Left ventricle myocardium superior (tissue), 1 donor: ENCODE results near the gene UVSSA. TPM values are rescaled to one million over a fixed set of nuclear protein-coding genes. Genes with fewer than 3 reads are reported as not detected.
A peak's percentile ranks its signal among the peaks of the same experiment; 100 is the strongest.

Experiments
- ATAC-seq: fragments of 200-7000 bp; cut with Tn5 transposase; one replicate; pipeline ENCODE4 v1.9.1; 2020; ENCODE audit warnings: mild to moderate bottlenecking, moderate library complexity
- DNase-seq: peaks from one replicate; pipeline ENCODE4 v3.0.0-alpha.2; 2020
- intact Hi-C: fragments of 100-400 bp; cut with micrococcal nuclease; formaldehyde crosslinking; loops from one replicate; pipeline ENCODE4 v1.11.0; 2022
- total RNA-seq: library from RNA; stranded (reverse); fragmentation: NEBNext Ultra II Directional; extraction: Animal tissue kit (Norgen Biotek cat#: 25700); gene quantifications from one replicate; pipeline ENCODE4 v1.2.1, GENCODE V29; 2021
- donor health status: DM: no; HTN: yes; CAD: no; lungs with severe emphysema.

Gene UVSSA
- total RNA-seq, 1 donor from 2014 or later: 5.9 TPM

- no peak for DNase-seq
- ATAC-seq: no peak
- intact Hi-C loops: loop anchor here (10.0 kb wide), 1 partner anchor 224 kb away; no protein-coding TSS in a partner anchor
Measured at GRCh38 chr4:1358421-1359143, 11.6 kb downstream of the UVSSA start.

DNA sequence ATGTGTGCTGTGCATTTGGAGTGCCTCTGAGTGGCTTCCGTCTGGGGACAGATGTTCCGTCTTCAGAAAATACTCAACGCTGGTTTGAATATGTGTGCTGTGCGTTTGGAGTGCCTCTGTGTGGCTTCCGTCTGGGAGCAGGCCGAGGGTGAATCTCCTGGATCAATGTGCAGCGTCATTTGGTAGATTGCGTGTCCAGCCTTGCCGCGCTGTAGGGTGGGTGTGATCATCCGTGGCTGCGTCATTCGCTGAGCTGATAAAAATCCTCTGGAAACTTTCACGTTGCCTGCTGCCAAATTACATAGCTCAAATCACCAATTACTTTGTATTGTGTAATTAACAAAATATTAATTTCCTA, 12.1 kb downstream of the UVSSA start:
- intact Hi-C loops: loop anchor here (10.0 kb wide), 1 partner anchor 224 kb away; no protein-coding TSS in a partner anchor
- DNase-seq (no peak), ATAC-seq (no peak)

DNA sequence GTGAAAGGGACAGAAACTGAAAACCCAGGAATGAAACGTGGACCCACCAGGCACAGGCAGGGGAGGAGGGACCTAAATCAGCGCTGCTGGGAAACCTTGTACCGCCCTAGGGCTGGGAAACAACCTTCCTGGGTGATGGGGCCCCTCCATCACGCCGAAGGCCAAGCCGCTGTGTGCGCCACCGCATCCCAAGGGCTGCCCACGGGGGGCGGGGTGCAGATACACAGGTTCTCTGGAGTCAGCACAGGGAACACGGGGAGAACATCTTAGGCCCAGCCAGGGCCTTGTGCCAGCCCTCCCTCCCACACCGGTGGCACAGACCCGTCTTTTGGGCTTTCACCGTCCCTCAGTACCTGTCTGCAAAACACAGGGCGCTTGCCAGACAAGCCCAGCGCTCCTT, 13.0 kb downstream of the UVSSA start:
- DNase-seq: no peak
- ATAC-seq: no peak
- intact Hi-C loops: loop anchor here (10.0 kb wide), 1 partner anchor 225 kb away; no protein-coding TSS in a partner anchor

DNA sequence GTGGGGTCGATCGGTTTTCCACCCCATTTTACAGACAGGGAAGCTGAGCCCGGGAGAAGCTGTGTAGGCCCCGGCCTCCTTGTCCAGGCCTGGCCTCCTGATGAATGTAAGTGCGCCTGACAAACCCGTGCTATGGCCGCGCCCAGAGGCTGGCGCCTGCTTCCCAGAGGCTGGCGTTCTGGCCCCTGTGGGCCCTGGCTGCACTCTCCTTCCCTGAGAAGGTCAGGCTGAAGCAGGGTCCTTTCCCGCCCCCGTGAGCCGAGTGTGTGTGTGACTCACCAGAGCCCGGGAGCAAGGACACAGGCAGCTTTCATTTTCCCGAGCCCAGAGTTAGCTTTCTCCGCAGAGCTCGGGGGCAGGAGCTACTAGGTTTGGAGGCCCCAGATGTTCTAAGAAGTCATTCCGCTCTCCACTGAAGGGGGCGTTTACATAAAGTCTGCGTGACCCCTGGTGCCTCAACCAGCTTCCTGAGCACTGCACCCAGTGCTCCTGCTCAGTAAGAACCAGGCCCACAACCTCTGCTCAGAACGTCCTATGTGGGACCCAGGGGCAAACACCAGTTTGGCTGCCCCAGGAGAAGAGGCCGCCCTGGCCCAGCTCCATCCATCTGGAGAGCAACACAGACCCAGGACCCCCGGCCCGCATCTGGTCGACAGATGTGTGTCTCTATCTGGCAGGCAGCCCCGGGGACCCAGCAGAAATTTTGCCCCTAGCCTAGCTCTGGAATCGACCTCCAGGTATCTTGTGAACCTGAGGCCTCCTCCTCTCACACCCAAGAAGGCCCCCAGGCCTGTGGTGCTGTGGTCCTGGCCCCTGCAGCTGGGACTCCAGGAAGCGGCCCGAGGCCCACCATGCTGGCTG, 13.6 kb downstream of the UVSSA start:
- ATAC-seq: no peak
- intact Hi-C loops: no loop called here
- no peak for DNase-seq

GRCh38 chr4:1361431-1361830, 14.4 kb downstream of the UVSSA start:
- DNase-seq (no peak), ATAC-seq (no peak)
- intact Hi-C loops: no loop called here

DNA sequence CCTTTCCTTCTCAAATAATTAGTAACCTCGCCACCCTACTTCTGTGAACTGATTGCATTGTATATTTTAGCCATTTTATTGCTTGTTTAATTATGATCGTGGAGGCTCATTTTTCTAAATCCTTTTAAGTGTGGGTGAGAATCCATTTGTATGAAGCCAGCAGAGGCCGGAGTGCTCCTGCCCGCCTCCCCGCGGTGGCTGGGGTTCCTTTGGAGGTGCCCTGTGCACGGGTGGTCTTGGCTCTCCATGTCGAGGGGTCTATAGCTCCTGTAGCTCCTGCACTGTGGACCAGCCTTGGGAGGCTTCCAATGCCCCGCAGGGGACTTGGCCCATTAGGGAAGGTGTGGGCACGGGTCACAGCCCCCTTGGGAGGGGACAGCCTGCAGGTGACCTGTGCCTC, 15.0 kb downstream of the UVSSA start:
- intact Hi-C loops: no loop called here
- ATAC-seq (no peak), DNase-seq (no peak)

DNA sequence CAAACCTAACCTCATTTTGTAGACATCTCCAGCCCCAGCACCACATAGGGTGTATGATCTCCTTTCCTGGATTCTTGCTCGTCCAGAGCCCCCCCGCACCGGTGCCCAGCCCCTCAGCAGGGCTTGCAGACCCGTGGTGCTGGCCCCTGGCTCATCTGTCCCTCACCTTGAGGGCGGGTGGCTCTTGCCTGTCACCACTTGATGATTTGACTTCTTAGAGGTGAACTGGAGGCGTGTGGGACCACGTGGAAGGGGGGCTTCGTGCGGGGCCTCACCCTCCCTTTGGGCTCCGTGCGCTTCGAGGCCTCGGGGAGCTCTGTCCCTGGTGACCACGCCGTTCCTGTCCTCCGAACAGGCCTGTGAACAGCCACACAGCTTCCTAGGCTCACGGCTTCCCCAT, 15.5 kb downstream of the UVSSA start:
- DNase-seq: no peak
- ATAC-seq: no peak
- intact Hi-C loops: no loop called here

- ATAC-seq (no peak), DNase-seq (no peak)
- intact Hi-C loops: no loop called here
Measured at GRCh38 chr4:1363513-1363912, 16.5 kb downstream of the UVSSA start.

- intact Hi-C loops: no loop called here
- DNase-seq (peak; percentile 9), ATAC-seq (no peak)
Measured at GRCh38 chr4:1364217-1364616, 17.2 kb downstream of the UVSSA start.

GRCh38 chr4:1364748-1365147, 17.7 kb downstream of the UVSSA start:
- intact Hi-C loops: no loop called here

DNA sequence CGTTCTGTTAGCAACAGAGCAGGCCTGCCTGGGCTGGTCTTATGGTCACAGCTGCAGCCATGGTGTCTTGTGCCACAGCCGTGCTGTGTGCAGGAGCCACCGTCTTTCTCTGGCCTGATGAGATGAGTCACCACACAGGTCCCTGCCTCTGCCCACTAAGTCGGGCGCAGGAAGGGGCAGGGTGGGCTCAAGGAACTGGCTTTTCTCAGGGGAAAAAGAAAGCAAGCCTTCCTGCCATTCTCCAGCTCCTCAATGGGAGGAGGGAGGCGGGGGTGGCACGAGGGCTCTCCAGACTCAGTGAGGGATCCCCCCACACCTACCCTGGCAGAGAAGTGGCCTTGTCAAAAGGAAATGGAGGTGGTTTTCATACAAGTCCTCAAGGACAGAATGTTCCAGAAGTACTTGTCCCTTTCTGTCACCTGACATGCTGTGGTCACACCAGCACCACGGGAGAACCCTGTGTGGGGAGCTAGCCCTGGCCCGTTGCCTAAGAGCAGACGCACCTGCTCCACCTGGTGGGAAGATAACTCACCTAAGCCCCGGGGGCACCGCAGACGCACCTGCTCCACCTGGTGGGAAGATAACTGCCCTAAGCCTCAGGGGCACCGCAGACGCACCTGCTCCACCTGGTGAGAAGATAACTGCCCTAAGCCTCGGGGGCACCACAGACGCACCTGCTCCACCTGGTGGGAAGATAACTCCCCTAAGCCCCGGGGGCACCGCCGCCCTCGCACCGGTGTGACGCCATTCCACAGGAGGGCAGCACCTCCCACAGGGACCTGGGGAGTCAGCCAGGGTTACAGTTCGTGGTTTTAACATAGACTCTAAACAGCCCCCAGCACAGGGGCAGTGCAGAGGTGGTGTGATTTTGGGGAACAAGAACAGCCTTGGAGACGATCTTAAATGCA, 18.5 kb downstream of the UVSSA start:
- peak; percentile 19 for DNase-seq
- intact Hi-C loops: no loop called here
- no peak for ATAC-seq

More at GRCh38 chr4:1364748-1365147, 17.7 kb downstream of the UVSSA start:
- ATAC-seq (no peak), DNase-seq (peak; percentile 13)

- DNase-seq (peak; percentile 23), ATAC-seq (no peak)
- intact Hi-C loops: no loop called here
Measured at GRCh38 chr4:1366371-1367229, 19.6 kb downstream of the UVSSA start.

DNA sequence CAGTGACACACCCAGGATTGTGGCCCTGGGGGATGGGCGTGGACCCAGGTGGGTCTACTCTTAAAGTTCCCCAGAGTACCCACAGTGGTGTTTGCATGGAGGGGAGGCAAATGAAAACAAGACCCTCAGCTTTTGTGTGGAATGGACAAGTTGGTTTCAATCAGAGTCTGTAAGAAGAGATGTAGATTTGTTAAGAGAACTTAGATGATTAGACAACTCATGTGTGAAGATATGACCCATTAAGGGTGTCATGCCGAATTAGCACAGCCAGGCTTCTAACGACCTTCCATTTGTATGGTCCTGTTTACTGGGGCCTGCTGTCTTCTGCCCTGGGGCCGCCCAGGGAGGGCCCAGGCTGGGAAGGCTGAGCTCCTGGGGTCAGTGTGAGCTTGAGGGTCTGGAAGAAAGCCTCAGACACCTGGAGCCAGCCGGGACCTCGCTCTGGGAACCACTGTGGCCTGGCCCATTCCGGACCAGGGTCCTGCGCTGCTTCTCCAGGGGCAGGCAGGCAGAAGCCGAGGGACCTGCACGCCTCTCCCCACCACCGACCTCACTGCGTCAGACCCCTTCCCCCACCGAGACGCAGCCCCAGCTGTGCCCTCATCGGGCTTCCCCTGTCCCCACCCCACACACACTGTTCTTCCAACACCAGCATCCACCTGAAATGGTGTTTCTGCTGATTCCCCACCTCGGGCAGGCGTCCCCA, 20.4 kb downstream of the UVSSA start:
- DNase-seq (peak; percentile 15), ATAC-seq (no peak)
- intact Hi-C loops: no loop called here

- DNase-seq: peak; percentile 7
- ATAC-seq: no peak
- intact Hi-C loops: no loop called here
Measured at GRCh38 chr4:1367936-1368289, 20.9 kb downstream of the UVSSA start.

DNA sequence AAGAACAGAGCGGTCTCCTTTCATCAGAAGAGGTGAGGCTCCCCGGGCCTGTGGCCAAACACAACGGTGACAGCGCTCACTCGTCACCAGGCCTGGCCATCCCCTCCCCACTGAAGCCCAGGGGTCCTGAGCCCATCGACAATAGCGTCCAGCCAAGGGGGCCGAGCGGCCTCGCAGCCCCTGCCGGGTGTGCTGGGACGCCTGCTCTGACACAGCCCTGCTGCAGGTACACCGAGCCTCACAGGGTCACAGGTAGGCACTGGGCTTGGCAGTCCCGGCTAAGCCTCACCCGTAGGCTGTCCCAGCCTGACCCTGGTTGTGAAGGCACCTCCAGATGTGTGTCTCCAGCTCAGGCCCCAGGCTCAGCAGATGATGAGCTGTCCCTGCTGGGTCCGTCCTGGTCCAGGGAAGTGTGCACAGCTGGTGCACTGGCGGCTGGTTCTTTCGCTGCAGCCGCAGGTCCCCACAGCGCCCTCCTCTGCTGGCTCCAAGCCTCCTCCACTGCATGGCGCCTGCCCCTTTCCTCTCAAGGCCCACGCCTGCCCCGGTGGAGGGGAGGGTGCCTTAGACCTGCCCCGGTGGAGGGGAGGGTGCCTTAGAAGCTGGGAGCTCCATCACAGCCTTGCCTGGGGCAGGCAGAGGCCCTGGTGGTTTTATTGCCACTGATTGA, 21.5 kb downstream of the UVSSA start:
- DNase-seq (peak; percentile 14), ATAC-seq (no peak)

DNA sequence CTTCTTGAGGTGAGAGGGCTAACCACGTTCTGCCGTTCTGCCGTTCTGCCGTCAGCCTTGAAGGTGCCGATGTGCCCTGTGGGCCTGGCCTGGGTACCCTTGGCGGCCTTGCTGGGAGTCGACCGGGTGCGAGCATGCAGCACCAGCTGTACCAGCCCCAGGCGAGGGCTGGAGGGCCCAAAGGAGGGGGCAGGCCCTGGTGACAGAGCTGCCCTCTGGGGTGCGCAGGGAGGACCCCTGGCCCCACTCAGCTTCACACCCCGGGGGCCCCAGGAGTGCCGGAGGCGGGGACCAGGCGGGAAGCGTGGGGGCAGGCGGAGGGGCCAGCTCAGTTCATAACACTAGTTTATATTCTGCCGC, 22.1 kb downstream of the UVSSA start:
- ATAC-seq: no peak
- intact Hi-C loops: no loop called here
- DNase-seq: no peak

More for the DNA sequence above, 21.5 kb downstream of the UVSSA start:
- intact Hi-C loops: no loop called here

GRCh38 chr4:1369479-1370079, 22.6 kb downstream of the UVSSA start:
- intact Hi-C loops: no loop called here
- no peak for ATAC-seq
- DNase-seq: no peak
